Glutamatergic neuron (in vitro differentiated cells): ENCODE data around the gene DHFR2. TPM values are rescaled to one million over a fixed set of nuclear protein-coding genes. Genes with fewer than 3 reads are reported as not detected.
"Not testable (repeated sequence)": the region's sequence is repeated elsewhere in the genome, so short reads cannot be mapped to it uniquely, and the experiment has no call there.

Experiments used
- DNase-seq: peaks from one replicate; pipeline ENCODE4 v3.0.0; 2022
- H3K27ac Mint-ChIP-seq: one replicate; pipeline ENCODE4 v1.8.0; 2020; ENCODE audit warnings: mild to moderate bottlenecking, mixed read lengths, inconsistent platforms; ENCODE audit not compliant: unreplicated experiment
- H3K27me3 Mint-ChIP-seq: one replicate; pipeline ENCODE4 v1.8.0; 2020; ENCODE audit warnings: mild to moderate bottlenecking, moderate library complexity, mixed read lengths, inconsistent platforms; ENCODE audit not compliant: unreplicated experiment
- H3K36me3 Mint-ChIP-seq: one replicate; pipeline ENCODE4 v1.8.0; 2020; ENCODE audit warnings: mild to moderate bottlenecking, mixed read lengths, inconsistent platforms; ENCODE audit not compliant: unreplicated experiment
- H3K4me1 Mint-ChIP-seq: one replicate; pipeline ENCODE4 v1.8.0; 2020; ENCODE audit warnings: mild to moderate bottlenecking, low read depth, mixed read lengths, inconsistent platforms; ENCODE audit not compliant: unreplicated experiment
- H3K4me3 Mint-ChIP-seq: one replicate; pipeline ENCODE4 v1.8.0; 2020; ENCODE audit warnings: mild to moderate bottlenecking, mixed read lengths, inconsistent platforms; ENCODE audit not compliant: unreplicated experiment
- H3K9me3 Mint-ChIP-seq: one replicate; pipeline ENCODE4 v1.8.0; 2020; ENCODE audit warnings: mild to moderate bottlenecking, moderate library complexity, mixed read lengths, inconsistent platforms; ENCODE audit not compliant: unreplicated experiment
- total RNA-seq: library from RNA; stranded (reverse); fragmentation: NEBNext Ultra II Directional; extraction: Animal tissue kit (Norgen Biotek cat#: 25700); gene quantifications from one replicate; pipeline ENCODE4 v1.2.1, GENCODE V29; 2021; ENCODE audit not compliant: unreplicated experiment
- TF ChIP-seq, protein P1 (sequence below): fragments of 200-600 bp; sonication (generic); IDR thresholded peaks from one replicate; pipeline ENCODE4 v1.5.0; 2021; ENCODE audit not compliant: partially characterized antibody, unreplicated experiment

Gene DHFR2
- total RNA-seq, 1 donor from 2014 or later, result 3.5 TPM

DNA sequence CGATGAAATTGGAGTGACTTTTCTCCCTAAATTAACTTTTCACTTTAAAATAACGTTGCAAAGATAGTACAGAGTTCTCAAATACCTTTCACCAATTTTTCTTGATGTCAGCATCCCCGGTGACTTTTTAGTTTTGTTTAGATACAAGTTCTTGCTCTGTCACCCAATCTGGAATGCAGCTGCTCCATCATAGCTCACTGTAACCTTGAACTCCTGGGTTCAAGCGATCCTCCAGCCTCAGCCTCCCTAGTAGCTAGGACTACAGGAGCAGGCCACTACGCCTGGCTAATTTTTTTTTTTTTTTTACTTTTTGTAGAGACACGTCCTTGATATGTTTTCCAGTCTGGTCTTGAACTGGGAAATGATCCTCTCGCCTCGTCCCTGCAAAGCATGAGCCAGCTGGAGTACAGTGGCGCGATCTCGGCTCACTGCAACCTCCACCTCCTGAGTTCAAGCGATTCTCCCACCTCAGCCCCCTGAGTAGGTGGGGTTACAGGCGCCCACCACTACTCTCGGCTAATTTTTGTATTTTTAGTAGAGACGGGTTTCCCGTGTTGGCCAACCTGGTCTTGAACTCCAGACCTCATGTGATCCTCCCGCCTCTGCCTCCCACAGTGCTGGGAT lies 892 bp upstream of the DHFR2 start:
- peaks cover 8% of the 10 kb centered on the region for H3K4me1 Mint-ChIP-seq
- TF ChIP-seq, protein P1, sequence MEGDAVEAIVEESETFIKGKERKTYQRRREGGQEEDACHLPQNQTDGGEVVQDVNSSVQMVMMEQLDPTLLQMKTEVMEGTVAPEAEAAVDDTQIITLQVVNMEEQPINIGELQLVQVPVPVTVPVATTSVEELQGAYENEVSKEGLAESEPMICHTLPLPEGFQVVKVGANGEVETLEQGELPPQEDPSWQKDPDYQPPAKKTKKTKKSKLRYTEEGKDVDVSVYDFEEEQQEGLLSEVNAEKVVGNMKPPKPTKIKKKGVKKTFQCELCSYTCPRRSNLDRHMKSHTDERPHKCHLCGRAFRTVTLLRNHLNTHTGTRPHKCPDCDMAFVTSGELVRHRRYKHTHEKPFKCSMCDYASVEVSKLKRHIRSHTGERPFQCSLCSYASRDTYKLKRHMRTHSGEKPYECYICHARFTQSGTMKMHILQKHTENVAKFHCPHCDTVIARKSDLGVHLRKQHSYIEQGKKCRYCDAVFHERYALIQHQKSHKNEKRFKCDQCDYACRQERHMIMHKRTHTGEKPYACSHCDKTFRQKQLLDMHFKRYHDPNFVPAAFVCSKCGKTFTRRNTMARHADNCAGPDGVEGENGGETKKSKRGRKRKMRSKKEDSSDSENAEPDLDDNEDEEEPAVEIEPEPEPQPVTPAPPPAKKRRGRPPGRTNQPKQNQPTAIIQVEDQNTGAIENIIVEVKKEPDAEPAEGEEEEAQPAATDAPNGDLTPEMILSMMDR, result no peak
- H3K36me3 Mint-ChIP-seq, result peaks cover 8% of the 10 kb centered on the region
- H3K9me3 Mint-ChIP-seq, result peaks cover 4% of the 10 kb centered on the region
- peak overlapping the region; percentile 99 for H3K27ac Mint-ChIP-seq
- no peak for DNase-seq
- H3K4me3 Mint-ChIP-seq, result peak overlapping the region; percentile 98
- peaks cover 4% of the 10 kb centered on the region for H3K27me3 Mint-ChIP-seq

DNA sequence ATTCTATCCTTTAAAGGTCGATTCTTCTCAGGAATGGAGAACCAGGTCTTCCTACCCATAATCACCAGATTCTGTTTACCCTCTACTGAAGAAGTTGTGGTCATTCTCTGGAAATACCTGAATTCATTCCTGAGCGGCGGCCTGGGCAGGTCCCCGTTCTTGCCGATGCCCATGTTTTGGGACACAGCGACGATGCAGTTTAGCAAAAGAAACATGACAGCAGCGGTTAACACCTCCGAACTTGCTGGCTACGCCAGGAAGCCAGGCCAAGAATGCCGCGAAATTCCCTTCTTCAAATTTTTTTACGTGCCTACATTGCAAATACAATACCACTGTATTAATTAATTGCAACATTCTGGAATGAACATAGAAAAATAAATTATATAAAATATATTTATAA lies 1.4 kb downstream of the DHFR2 start:
- no peak overlapping the region for H3K27ac Mint-ChIP-seq
- no peak for DNase-seq
- peaks cover 4% of the 10 kb centered on the region for H3K9me3 Mint-ChIP-seq
- no peaks in the 10 kb centered on the region for H3K36me3 Mint-ChIP-seq
- H3K27me3 Mint-ChIP-seq, result peaks cover 8% of the 10 kb centered on the region
- no peak overlapping the region for H3K4me3 Mint-ChIP-seq
- H3K4me1 Mint-ChIP-seq, result peaks cover 8% of the 10 kb centered on the region
- TF ChIP-seq, protein P1, result no peak

DNA sequence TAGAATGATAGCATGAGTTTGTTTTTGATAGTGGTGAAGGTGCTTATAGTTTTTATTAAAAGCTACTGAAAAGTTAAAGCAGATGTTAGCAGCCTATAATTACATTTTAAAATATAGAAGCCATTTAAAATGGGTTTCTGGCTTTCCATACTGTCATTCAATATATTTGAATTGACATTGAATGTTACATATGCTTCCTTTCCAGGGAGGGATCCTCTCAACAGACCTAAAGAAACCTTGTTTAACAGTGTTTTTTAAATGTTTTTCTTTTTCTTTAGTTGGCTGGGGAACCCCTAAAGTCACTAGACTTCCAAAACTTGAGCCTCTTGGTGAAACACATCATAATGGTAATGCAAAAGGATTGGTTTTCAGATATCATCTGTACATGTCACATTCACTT lies 12.2 kb downstream of the DHFR2 start:
- Mint-ChIP-seq H3K27ac (no peak overlapping the region), H3K9me3 (no peaks in the 10 kb centered on the region), H3K27me3 (no peaks in the 10 kb centered on the region), H3K4me3 (no peak overlapping the region), H3K4me1 (no peaks in the 10 kb centered on the region), H3K36me3 (peaks cover under 1% of the 10 kb centered on the region)
- no peak for DNase-seq
- TF ChIP-seq, protein P1, result no peak

DNA sequence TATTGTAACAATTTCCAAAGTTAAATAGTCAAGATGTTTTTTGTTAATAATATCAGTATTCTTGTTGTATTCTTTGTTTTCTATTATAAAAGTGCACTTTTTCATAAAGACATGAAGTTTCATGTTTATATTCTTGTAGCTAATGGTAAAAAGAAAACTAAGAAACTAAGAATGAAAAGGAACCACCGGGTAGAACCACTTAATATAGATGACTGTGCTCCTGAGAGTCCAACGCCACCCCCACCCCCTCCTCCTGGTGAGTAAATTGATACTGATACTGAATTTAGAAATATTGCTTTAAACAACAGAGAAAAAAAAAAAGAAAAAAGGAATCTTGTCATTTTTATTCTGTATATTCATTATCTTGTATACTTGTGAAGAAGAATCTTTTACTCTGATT lies 13.4 kb downstream of the DHFR2 start:
- no peaks in the 10 kb centered on the region for H3K27me3 Mint-ChIP-seq
- H3K9me3 Mint-ChIP-seq, result peaks cover 6% of the 10 kb centered on the region
- DNase-seq, result no peak
- TF ChIP-seq, protein P1, result no peak
- no peak overlapping the region for H3K27ac Mint-ChIP-seq
- peaks cover 9% of the 10 kb centered on the region for H3K36me3 Mint-ChIP-seq
- no peak overlapping the region for H3K4me3 Mint-ChIP-seq
- H3K4me1 Mint-ChIP-seq, result no peaks in the 10 kb centered on the region

DNA sequence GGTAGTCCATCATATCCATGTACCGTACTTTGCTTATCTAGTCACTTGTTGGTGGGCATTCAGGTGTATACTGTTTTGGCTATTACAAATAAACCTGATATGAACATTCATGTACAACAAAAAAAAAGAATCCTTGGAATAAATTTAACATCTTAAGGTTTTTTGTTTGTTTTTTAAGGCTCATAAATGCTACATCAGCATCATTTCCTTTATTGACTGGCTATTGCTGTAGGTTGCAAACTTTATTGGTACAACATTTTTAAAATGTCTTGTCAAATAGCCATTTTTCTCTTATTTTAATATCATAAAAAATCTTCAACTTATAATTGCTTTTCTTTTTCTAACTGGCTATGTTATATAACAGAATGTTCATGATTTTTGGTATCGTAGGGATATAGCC lies 16.2 kb downstream of the DHFR2 start:
- TF ChIP-seq, protein P1, result no peak

DNA sequence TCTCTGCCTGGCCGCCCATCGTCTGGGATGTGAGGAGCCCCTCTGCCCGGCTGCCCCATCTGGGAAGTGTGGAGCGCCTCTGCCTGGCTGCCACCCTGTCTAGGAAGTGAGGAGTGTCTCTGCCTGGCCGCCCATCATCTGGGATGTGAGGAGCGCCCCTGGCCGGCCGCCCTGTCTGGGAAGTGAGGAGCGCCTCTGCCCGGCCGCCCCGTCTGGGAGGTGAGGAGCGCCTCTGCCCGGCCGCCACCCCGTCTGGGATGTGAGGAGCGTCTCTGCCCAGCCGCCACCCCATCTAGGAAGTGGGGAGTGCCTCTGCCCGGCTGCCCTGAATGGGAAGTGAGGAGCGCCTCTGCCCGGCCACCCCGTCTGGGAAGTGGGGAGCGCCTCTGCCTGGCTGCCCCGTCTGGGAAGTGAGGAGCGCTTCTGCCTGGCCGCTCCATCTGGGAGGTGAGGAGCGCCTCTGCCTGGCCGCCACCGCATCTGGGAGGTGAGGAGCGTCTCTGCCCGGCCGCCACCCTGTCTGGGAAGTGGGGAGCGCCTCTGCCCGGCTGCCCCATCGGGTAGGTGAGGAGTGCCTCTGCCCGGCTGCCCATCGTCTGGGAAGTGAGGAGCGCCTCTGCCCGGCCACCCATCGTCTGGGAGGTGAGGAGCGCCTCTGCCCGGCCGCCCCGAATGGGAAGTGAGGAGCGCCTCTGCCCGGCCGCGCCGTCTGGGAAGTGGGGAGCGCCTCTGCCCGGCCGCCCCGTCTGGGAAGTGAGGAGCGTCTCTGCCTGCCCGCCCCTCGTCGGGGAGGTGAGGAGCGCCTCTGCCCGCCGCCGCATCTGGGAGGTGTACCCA lies 18.4 kb downstream of the DHFR2 start:
- Mint-ChIP-seq H3K36me3 (peaks cover 14% of the 10 kb centered on the region), H3K9me3 (peaks cover 10% of the 10 kb centered on the region)
- not testable (repeated sequence) for H3K27ac Mint-ChIP-seq, H3K4me3 Mint-ChIP-seq, H3K27me3 Mint-ChIP-seq, DNase-seq, H3K4me1 Mint-ChIP-seq

More for the DNA sequence above, 16.2 kb downstream of the DHFR2 start:
- peaks cover 14% of the 10 kb centered on the region for H3K36me3 Mint-ChIP-seq
- DNase-seq, result no peak
- H3K4me3 Mint-ChIP-seq, result no peak overlapping the region
- H3K27me3 Mint-ChIP-seq, result peaks cover 5% of the 10 kb centered on the region
- peaks cover 10% of the 10 kb centered on the region for H3K9me3 Mint-ChIP-seq
- no peaks in the 10 kb centered on the region for H3K4me1 Mint-ChIP-seq
- no peak overlapping the region for H3K27ac Mint-ChIP-seq
